HL-60 (cell line): ENCODE results near the gene FAM124A.

ENCODE experiments used
- DNase-seq, 2 experiments: peaks; one replicate each; pipeline ENCODE4 v3.0.0-alpha.2; 2010 to 2020; ENCODE audit warnings: low read depth in 1 of 2, low spot score in 1 of 2
- H3K27ac ChIP-seq: fragments of 250-450 bp; sonication (Bioruptor Pico); replicated peaks from 2 replicates; pipeline ENCODE4 v1.5.1; 2020; ENCODE audit warnings: mild to moderate bottlenecking, moderate library complexity
- H3K27me3 ChIP-seq: fragments of 250-450 bp; sonication (Bioruptor Pico); 2 replicates; pipeline ENCODE4 v1.5.1; 2021; ENCODE audit warnings: mild to moderate bottlenecking, moderate library complexity; ENCODE audit not compliant: insufficient read depth, poor library complexity, severe bottlenecking
- H3K4me3 ChIP-seq: replicated peaks from 2 replicates; pipeline ENCODE4 v1.5.1; 2011; ENCODE audit warnings: mild to moderate bottlenecking, control low read depth, low read length; ENCODE audit not compliant: insufficient read depth
- CTCF ChIP-seq: IDR thresholded peaks from one replicate; pipeline ENCODE4 v1.5.1; 2011; ENCODE audit warnings: low read length, control low read depth, inconsistent platforms; ENCODE audit not compliant: insufficient read depth
- GABPA ChIP-seq: IDR thresholded peaks from 2 replicates; pipeline ENCODE4 v1.6.1; 2012; ENCODE audit warnings: low read depth
- POLR2AphosphoS5 ChIP-seq: IDR thresholded peaks from 2 replicates; pipeline ENCODE4 v1.6.1; 2012; ENCODE audit warnings: low read depth
- REST ChIP-seq: IDR thresholded peaks from 2 replicates; pipeline ENCODE4 v1.6.1; 2012; ENCODE audit warnings: low read depth; ENCODE audit not compliant: insufficient replicate concordance
- SPI1 ChIP-seq: IDR thresholded peaks from 2 replicates; pipeline ENCODE4 v1.6.1; 2012; ENCODE audit warnings: low read depth, mild to moderate bottlenecking, borderline replicate concordance

Gene FAM124A

DNA sequence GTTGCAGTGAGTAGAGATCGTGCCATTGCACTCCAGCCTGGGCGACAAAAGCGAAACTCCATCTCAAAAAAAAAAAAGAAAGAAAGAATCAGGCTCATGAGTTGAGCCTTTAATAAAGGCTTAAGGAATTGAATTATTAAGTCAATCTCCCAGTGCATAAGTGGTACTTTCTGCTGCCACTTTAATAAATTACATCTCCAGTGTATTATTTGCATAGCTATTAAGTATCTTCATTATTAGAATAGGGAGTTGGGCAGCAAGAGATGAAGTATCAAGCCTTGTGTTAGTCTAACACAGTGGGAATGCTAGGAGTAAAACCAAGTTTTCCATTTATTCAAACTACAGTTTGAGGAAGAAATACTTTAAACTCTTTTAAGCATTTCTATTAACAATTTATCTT, 15.6 kb upstream of the FAM124A start:
- DNase-seq: no peak
- H3K4me3 ChIP-seq: no peak overlapping the region
- no peak overlapping the region for H3K27ac ChIP-seq
- H3K27me3 ChIP-seq: peaks cover 28% of the 10 kb centered on the region
- TF ChIP-seq POLR2AphosphoS5: no peak
- no peak for TF ChIP-seq CTCF
- TF ChIP-seq GABPA: no peak
- no peak for TF ChIP-seq REST
- TF ChIP-seq SPI1: no peak

- DNase-seq: no peak
- Histone ChIP-seq H3K4me3 (no peak overlapping the region), H3K27me3 (peaks cover 32% of the 10 kb centered on the region), H3K27ac (no peak overlapping the region)
- TF ChIP-seq POLR2AphosphoS5: no peak
- TF ChIP-seq CTCF: no peak
- no peak for TF ChIP-seq GABPA
- no peak for TF ChIP-seq SPI1
- TF ChIP-seq REST: no peak
These were observed 14.3 kb upstream of the FAM124A start for GRCh38 chr13:51207881-51208280.

GRCh38 chr13:51208716-51209115, 13.5 kb upstream of the FAM124A start:
- H3K27me3 ChIP-seq: peaks cover 33% of the 10 kb centered on the region
- no peak overlapping the region for H3K4me3 ChIP-seq
- H3K27ac ChIP-seq: no peak overlapping the region
- DNase-seq: no peak
- TF ChIP-seq GABPA (no peak), CTCF (no peak), POLR2AphosphoS5 (no peak), REST (no peak), SPI1 (no peak)
